OCI-LY7 (cell line): Measurements from ENCODE around the gene GGT5. TPM values are rescaled to one million over a fixed set of nuclear protein-coding genes. Genes with fewer than 3 reads are reported as not detected.
"Not testable (repeated sequence)": the region's sequence is repeated elsewhere in the genome, so short reads cannot be mapped to it uniquely, and the experiment has no call there.

Source experiments
- BruUV-seq: library from RNA; stranded (reverse); fragments of 400-500 nt; replicated peaks from 2 replicates; lab custom pipeline; 2021; lab: Mats Ljungman, UMichigan
- CTCF ChIA-PET: fragments of 300-600 bp; sonication (Branson Sonifier 250); formaldehyde crosslinking; loops from one replicate; lab custom pipeline; 2022; ENCODE audit warnings: antibody characterized with exemption; ENCODE audit not compliant: unreplicated experiment; lab: Charles Lee
- POLR2A ChIA-PET: fragments of 300-600 bp; sonication (Branson Sonifier 250); formaldehyde crosslinking; loops from one replicate; lab custom pipeline; 2022; ENCODE audit warnings: antibody characterized with exemption; lab: Charles Lee
- DNase-seq: peaks from one replicate; pipeline ENCODE4 v3.0.0-alpha.2; 2015; ENCODE audit warnings: low spot score
- H2AFZ ChIP-seq: fragments of 200-600 bp; sonication (generic), shearing (Covaris generic); 2 replicates; pipeline ENCODE4 v1.6.1; 2014; ENCODE audit warnings: mild to moderate bottlenecking, antibody characterized with exemption, low read length, moderate library complexity
- H3K27ac ChIP-seq: fragments of 200-600 bp; sonication (generic); 2 replicates; pipeline ENCODE4 v1.5.1; 2014; ENCODE audit warnings: mixed run types, low read depth, mild to moderate bottlenecking, moderate library complexity, low read length, inconsistent platforms; ENCODE audit not compliant: poor library complexity, severe bottlenecking
- H3K36me3 ChIP-seq: fragments of 200-600 bp; sonication (generic); 2 replicates; pipeline ENCODE4 v1.6.1; 2014; ENCODE audit warnings: mild to moderate bottlenecking, antibody characterized with exemption, low read length, moderate library complexity, mixed read lengths; ENCODE audit not compliant: insufficient read depth
- H3K4me1 ChIP-seq: fragments of 200-600 bp; sonication (generic); 2 replicates; pipeline ENCODE4 v1.5.1; 2014; ENCODE audit warnings: mild to moderate bottlenecking, low read length; ENCODE audit not compliant: insufficient read depth, poor library complexity, severe bottlenecking
- H3K4me2 ChIP-seq: fragments of 200-600 bp; sonication (generic); 2 replicates; pipeline ENCODE4 v1.6.1; 2014; ENCODE audit warnings: mild to moderate bottlenecking, low read length
- H3K4me3 ChIP-seq: fragments of 200-600 bp; sonication (generic); 2 replicates; pipeline ENCODE4 v1.5.1; 2014; ENCODE audit warnings: mild to moderate bottlenecking, low read depth, low read length; ENCODE audit not compliant: poor library complexity, severe bottlenecking
- H3K79me2 ChIP-seq: fragments of 200-600 bp; sonication (generic); 2 replicates; pipeline ENCODE4 v1.6.1; 2016; ENCODE audit warnings: low read depth, mild to moderate bottlenecking, low read length, moderate library complexity, mixed read lengths; ENCODE audit not compliant: insufficient read depth
- H3K9me2 ChIP-seq: fragments of 200-600 bp; sonication (generic); 2 replicates; pipeline ENCODE4 v1.6.1; 2016; ENCODE audit warnings: mild to moderate bottlenecking, low read length, mixed read lengths; ENCODE audit not compliant: insufficient read depth
- H3K9me3 ChIP-seq: fragments of 200-600 bp; sonication (generic); 2 replicates; pipeline ENCODE4 v1.6.1; 2014; ENCODE audit warnings: mild to moderate bottlenecking, mixed run types, low read length, mixed read lengths
- H4K20me1 ChIP-seq: fragments of 200-600 bp; sonication (generic); 2 replicates; pipeline ENCODE4 v1.6.1; 2014; ENCODE audit warnings: mild to moderate bottlenecking, antibody characterized with exemption, low read length, moderate library complexity, mixed read lengths; ENCODE audit not compliant: insufficient read depth
- CTCF ChIP-seq: fragments of 200-600 bp; sonication (generic); conservative IDR thresholded peaks from 2 replicates; pipeline ENCODE4 v1.5.1; 2014; ENCODE audit warnings: mild to moderate bottlenecking, antibody characterized with exemption, low read length, moderate library complexity, mixed read lengths
- EZH2phosphoT487 ChIP-seq: fragments of 200-600 bp; sonication (generic); IDR thresholded peaks from 2 replicates; pipeline ENCODE4 v1.6.1; 2018; ENCODE audit warnings: low read depth, borderline replicate concordance, mild to moderate bottlenecking, mixed run types, antibody characterized with exemption, low read length, moderate library complexity, mixed read lengths
- intact Hi-C: fragments of 100-400 bp; cut with micrococcal nuclease; formaldehyde crosslinking; loops from one replicate; pipeline ENCODE4 v1.10.0; 2022; ENCODE audit not compliant: unreplicated experiment
- total RNA-seq, 2 experiments: library from RNA; depleted of rRNA in 1 of 2; stranded (reverse); fragments of >200 nt in 1 of 2; shearing (Covaris generic) in 1 of 2; gene quantifications; 2 replicates each; pipeline ENCODE4 v1.2.3, GENCODE V29; 2014 to 2022

The GGT5 gene
- total RNA-seq, 2 experiments from 2014 or later: 0.06 TPM; not detected in 1

GRCh38 chr22:24290459-24290858, 45.6 kb upstream of the GGT5 start:
- no peak overlapping the region for H2AFZ ChIP-seq
- peaks cover 62% of the 10 kb centered on the region for H3K79me2 ChIP-seq
- ChIA-PET CTCF (no interaction called here), POLR2A (no interaction called here)
- no peak for DNase-seq
- TF ChIP-seq EZH2phosphoT487 (no peak), CTCF (no peak)
- H3K27ac ChIP-seq: no peak overlapping the region
- intact Hi-C loops: no loop called here
- peaks cover 12% of the 10 kb centered on the region; the same call in 1 of the 2 replicates for H3K36me3 ChIP-seq
- no TSS peak for BruUV-seq
- no peaks in the 10 kb centered on the region for H3K9me3 ChIP-seq
- no peak overlapping the region for H3K4me2 ChIP-seq
- H4K20me1 ChIP-seq: 0 out of 2 replicates have a peak, but pooled peaks cover 16% of the 10 kb centered on the region
- H3K9me2 ChIP-seq: no peaks in the 10 kb centered on the region
- no peak overlapping the region for H3K4me3 ChIP-seq
- no peaks in the 10 kb centered on the region for H3K4me1 ChIP-seq

GRCh38 chr22:24289741-24290163, 44.9 kb upstream of the GGT5 start:
- no peak for DNase-seq
- no peak overlapping the region for H3K27ac ChIP-seq
- intact Hi-C loops: no loop called here
- peaks cover 21% of the 10 kb centered on the region; the same call in 1 of the 2 replicates for H4K20me1 ChIP-seq
- no TSS peak for BruUV-seq
- no peaks in the 10 kb centered on the region for H3K9me3 ChIP-seq
- peaks cover 6% of the 10 kb centered on the region for H3K4me1 ChIP-seq
- POLR2A ChIA-PET: no interaction called here
- no peak overlapping the region for H2AFZ ChIP-seq
- no peak overlapping the region for H3K4me3 ChIP-seq
- H3K4me2 ChIP-seq: no peak overlapping the region
- H3K9me2 ChIP-seq: no peaks in the 10 kb centered on the region
- peaks cover 69% of the 10 kb centered on the region for H3K79me2 ChIP-seq
- peaks cover 14% of the 10 kb centered on the region; the same call in 1 of the 2 replicates for H3K36me3 ChIP-seq
- TF ChIP-seq CTCF (no peak), EZH2phosphoT487 (no peak)
- CTCF ChIA-PET: no interaction called here

- no peak for DNase-seq
- no peak overlapping the region for H3K27ac ChIP-seq
- H3K79me2 ChIP-seq: peaks cover 74% of the 10 kb centered on the region
- peaks cover 7% of the 10 kb centered on the region for H3K4me1 ChIP-seq
- no peak overlapping the region for H3K4me3 ChIP-seq
- TF ChIP-seq EZH2phosphoT487 (no peak), CTCF (no peak)
- H3K4me2 ChIP-seq: no peak overlapping the region
- CTCF ChIA-PET: no interaction called here
- no peak overlapping the region for H2AFZ ChIP-seq
- intact Hi-C loops: no loop called here
- no TSS peak for BruUV-seq
- POLR2A ChIA-PET: no interaction called here
- no peaks in the 10 kb centered on the region for H3K9me2 ChIP-seq
- no peaks in the 10 kb centered on the region for H3K9me3 ChIP-seq
- peaks cover 17% of the 10 kb centered on the region; the same call in 1 of the 2 replicates for H3K36me3 ChIP-seq
- peaks cover 21% of the 10 kb centered on the region; the same call in 1 of the 2 replicates for H4K20me1 ChIP-seq
Measured at GRCh38 chr22:24289114-24289513, 44.2 kb upstream of the GGT5 start.

GRCh38 chr22:24287801-24288200, 42.9 kb upstream of the GGT5 start:
- POLR2A ChIA-PET: not testable (repeated sequence)
- peaks cover 82% of the 10 kb centered on the region for H3K79me2 ChIP-seq

More at GRCh38 chr22:24287801-24288200, 42.9 kb upstream of the GGT5 start:
- H3K9me2 ChIP-seq, DNase-seq, H2AFZ ChIP-seq, H3K9me3 ChIP-seq, intact Hi-C loops, CTCF ChIA-PET, H3K27ac ChIP-seq, H3K4me2 ChIP-seq, H3K4me3 ChIP-seq, BruUV-seq, H3K4me1 ChIP-seq: not testable (repeated sequence)
- H3K36me3 ChIP-seq: peaks cover 17% of the 10 kb centered on the region
- peaks cover 21% of the 10 kb centered on the region; the same call in 1 of the 2 replicates for H4K20me1 ChIP-seq
